Stomach (tissue), 9 donors: ENCODE results near the gene DCC. TPM values are rescaled to one million over a fixed set of nuclear protein-coding genes. Genes with fewer than 3 reads are reported as not detected.
A peak's percentile ranks its signal among the peaks of the same experiment; 100 is the strongest.

Experiments
- DNase-seq, 2 donors: peaks; one replicate each; pipeline versions ENCODE4 v3.0.0 to v3.0.0-alpha.2; 2013 to 2019
- H3K27ac ChIP-seq, 5 donors: fragments of 200-600 bp in 4 of 5; sonication (generic) in 4 of 5; one replicate each; pipeline ENCODE4 v1.5.1; 2013 to 2019; ENCODE audit warnings: mild to moderate bottlenecking in 1 of 5, moderate library complexity in 1 of 5
- H3K27me3 ChIP-seq, 3 donors: fragments of 200-600 bp; sonication (generic); one replicate each; pipeline ENCODE4 v1.5.1; 2017 to 2019; ENCODE audit warnings: mixed run types in 1 of 3
- H3K36me3 ChIP-seq, 4 donors: fragments of 200-600 bp; sonication (generic); 1 replicate in 3 of 4; 2 replicates in 1 of 4; pipeline ENCODE4 v1.5.1; 2016 to 2019
- H3K4me1 ChIP-seq, 4 donors: fragments of 200-600 bp; sonication (generic); one replicate each; pipeline ENCODE4 v1.5.1; 2016 to 2019
- H3K4me3 ChIP-seq, 4 donors: fragments of 200-600 bp; sonication (generic) in 3 of 4; one replicate each; pipeline ENCODE4 v1.5.1; 2016 to 2019; ENCODE audit warnings: mild to moderate bottlenecking in 1 of 4
- H3K9me3 ChIP-seq, 4 donors: fragments of 200-600 bp; sonication (generic); one replicate each; pipeline ENCODE4 v1.5.1; 2016 to 2019
- EP300 ChIP-seq: sonication (generic); formaldehyde crosslinking; IDR thresholded peaks from one replicate; pipeline ENCODE4 v1.6.1; 2017; ENCODE audit warnings: antibody characterized with exemption
- POLR2A ChIP-seq, 4 donors: fragments of 450-650 bp; IDR thresholded peaks; one replicate each; pipeline ENCODE4 v1.6.1; 2016; ENCODE audit warnings: antibody characterized with exemption in 4 of 4, control low read depth in 2 of 4, mild to moderate bottlenecking in 1 of 4, moderate library complexity in 1 of 4
- POLR2AphosphoS5 ChIP-seq, 3 donors: sonication (generic); formaldehyde crosslinking; IDR thresholded peaks; one replicate each; pipeline ENCODE4 v1.6.1; 2016; ENCODE audit warnings: antibody characterized with exemption in 3 of 3
- WGBS, 5 donors: extraction: QIAGEN DNeasy Blood & Tissue Kit in 3 of 5; methylation state at CpG; one replicate each; pipeline versions ENCODE4 v1.1.5 to v1.1.7; 2013 to 2018; 5-methylcytosine and 5-hydroxymethylcytosine counted together
- intact Hi-C: fragments of 100-400 bp; cut with DNase I; formaldehyde crosslinking; loops from one replicate; pipeline ENCODE4 v1.15.1; 2023; ENCODE audit warnings: low total_unique reads
- polyA plus RNA-seq, 3 donors: library from polyadenylated mRNA; stranded (reverse); fragments of 200-250 nt; gene quantifications; one replicate each; pipeline ENCODE4 v1.2.3, GENCODE V29; 2013
- total RNA-seq, 5 donors: library from RNA; depleted of rRNA; stranded (reverse); fragments of >200 nt; gene quantifications; one replicate each; pipeline versions ENCODE4 v1.1.0 to v1.2.3, GENCODE V29; 2014 to 2016
- TF ChIP-seq, protein P1 (sequence below), 7 experiments: fragments of 450-650 bp in 4 of 7; fragments of 200-600 bp in 3 of 7; sonication (generic) in 3 of 7; IDR thresholded peaks; one replicate each; pipeline ENCODE4 v1.5.1; 2016 to 2019; ENCODE audit warnings: antibody characterized with exemption in 7 of 7, control low read depth in 2 of 7, mild to moderate bottlenecking in 1 of 7
- donor health status: healthy with polysubstance abuse.
- donor health status: Bipolar disorder and iron deficiency.
- donor health status: healthy.

Gene DCC
- total and polyA plus RNA-seq, 8 donors = 0.58 to 1.7 TPM; not detected in 6

DNA sequence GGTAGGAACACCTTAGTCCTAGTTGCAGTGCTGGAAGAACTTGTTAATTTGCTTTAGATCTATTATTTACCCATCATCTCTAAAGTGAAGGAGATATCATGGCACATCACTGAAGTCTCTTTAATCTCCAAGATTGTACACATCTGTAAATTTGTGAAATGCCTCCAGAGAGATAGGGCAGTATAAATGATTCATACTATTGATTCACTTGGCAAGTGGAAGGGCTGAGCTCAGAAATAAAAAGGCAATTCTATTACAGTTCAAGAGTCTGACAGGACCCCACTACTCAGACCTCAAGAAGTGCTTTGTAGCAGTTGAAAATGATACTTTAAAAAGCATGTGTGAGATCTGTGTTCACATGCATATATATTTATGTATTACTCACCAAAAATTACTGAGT is 489.3 kb downstream of the DCC start:
- Histone ChIP-seq H3K27me3 (no peaks in the 10 kb centered on the region), H3K4me3 (no peak overlapping the region), H3K9me3 (no peaks in the 10 kb centered on the region), H3K27ac (no peak overlapping the region), H3K36me3 (no peaks in the 10 kb centered on the region), H3K4me1 (no peaks in the 10 kb centered on the region)
- TF ChIP-seq EP300 (no peak), POLR2AphosphoS5 (IDR thresholded peaks at IDR 0.05) (no peak), POLR2A (IDR thresholded peaks at IDR 0.05) (no peak)
- TF ChIP-seq, protein P1, sequence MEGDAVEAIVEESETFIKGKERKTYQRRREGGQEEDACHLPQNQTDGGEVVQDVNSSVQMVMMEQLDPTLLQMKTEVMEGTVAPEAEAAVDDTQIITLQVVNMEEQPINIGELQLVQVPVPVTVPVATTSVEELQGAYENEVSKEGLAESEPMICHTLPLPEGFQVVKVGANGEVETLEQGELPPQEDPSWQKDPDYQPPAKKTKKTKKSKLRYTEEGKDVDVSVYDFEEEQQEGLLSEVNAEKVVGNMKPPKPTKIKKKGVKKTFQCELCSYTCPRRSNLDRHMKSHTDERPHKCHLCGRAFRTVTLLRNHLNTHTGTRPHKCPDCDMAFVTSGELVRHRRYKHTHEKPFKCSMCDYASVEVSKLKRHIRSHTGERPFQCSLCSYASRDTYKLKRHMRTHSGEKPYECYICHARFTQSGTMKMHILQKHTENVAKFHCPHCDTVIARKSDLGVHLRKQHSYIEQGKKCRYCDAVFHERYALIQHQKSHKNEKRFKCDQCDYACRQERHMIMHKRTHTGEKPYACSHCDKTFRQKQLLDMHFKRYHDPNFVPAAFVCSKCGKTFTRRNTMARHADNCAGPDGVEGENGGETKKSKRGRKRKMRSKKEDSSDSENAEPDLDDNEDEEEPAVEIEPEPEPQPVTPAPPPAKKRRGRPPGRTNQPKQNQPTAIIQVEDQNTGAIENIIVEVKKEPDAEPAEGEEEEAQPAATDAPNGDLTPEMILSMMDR (IDR thresholded peaks at IDR 0.05) = no peak
- no peak for DNase-seq
- intact Hi-C loops = no loop called here

DNA sequence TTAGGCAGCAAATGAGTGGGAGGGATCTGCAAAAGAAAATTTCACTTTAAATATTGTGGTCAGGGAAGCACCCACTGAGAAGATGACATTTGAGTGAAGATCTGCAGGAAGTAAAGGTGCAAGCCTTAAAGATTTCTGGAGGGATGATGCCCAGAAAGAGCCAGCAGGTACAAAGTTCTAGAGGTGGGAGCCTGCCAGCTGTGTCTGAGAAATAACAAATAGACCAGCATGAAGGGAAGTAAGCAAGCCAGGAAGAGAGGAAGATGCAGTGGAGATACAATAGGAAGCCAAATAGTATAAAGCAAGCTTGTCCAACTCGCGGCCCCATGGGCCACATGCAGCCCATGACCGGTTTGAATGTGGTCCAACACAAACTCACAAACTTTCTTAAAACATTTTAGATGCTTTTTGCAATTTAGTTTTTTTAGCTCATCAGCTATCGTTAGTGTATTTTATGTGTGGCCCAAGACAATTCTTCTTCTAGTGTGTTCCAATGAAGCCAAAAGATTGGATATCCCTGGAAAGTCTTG is 489.9 kb downstream of the DCC start:
- peak in 1 of 2 donors; percentile 23 for DNase-seq
- no peak overlapping the region for H3K4me3 ChIP-seq
- no peak for TF ChIP-seq POLR2A (IDR thresholded peaks at IDR 0.05)
- no peak for TF ChIP-seq EP300
- TF ChIP-seq, protein P1 (IDR thresholded peaks at IDR 0.05) = no peak
- no peak for TF ChIP-seq POLR2AphosphoS5 (IDR thresholded peaks at IDR 0.05)
- intact Hi-C loops = no loop called here
- no peak overlapping the region for H3K27ac ChIP-seq
- WGBS, 5 donors = 77 to 90% (median 87%) methylated on average over 4 of the region's 4 CpGs
- H3K9me3 ChIP-seq = no peaks in the 10 kb centered on the region
- no peaks in the 10 kb centered on the region for H3K27me3 ChIP-seq
- H3K36me3 ChIP-seq = no peaks in the 10 kb centered on the region
- no peaks in the 10 kb centered on the region for H3K4me1 ChIP-seq

DNA sequence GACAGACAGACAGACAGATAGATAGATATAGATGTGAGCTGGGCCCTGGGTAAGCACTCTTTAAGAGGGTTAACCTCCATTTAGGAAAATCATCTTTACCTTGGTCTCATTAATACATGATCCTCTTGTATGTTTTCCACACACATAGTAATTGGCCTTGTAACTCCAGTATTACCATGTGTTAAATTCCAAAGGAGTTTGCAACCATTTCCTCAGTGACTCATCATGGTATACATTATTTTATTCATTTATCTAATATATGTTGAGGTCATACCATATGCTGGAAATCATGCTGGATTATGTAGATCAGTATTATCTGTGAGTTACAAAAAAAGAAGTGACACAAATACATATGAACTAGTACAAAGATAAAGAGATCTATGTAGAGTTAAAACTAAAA is 504.3 kb downstream of the DCC start:
- intact Hi-C loops = no loop called here
- H3K36me3 ChIP-seq = no peaks in the 10 kb centered on the region
- H3K27me3 ChIP-seq = no peaks in the 10 kb centered on the region
- H3K4me3 ChIP-seq = no peak overlapping the region
- no peak for DNase-seq
- no peak overlapping the region for H3K27ac ChIP-seq
- H3K4me1 ChIP-seq = no peaks in the 10 kb centered on the region
- no peaks in the 10 kb centered on the region for H3K9me3 ChIP-seq
- no peak for TF ChIP-seq POLR2A (IDR thresholded peaks at IDR 0.05)

DNA sequence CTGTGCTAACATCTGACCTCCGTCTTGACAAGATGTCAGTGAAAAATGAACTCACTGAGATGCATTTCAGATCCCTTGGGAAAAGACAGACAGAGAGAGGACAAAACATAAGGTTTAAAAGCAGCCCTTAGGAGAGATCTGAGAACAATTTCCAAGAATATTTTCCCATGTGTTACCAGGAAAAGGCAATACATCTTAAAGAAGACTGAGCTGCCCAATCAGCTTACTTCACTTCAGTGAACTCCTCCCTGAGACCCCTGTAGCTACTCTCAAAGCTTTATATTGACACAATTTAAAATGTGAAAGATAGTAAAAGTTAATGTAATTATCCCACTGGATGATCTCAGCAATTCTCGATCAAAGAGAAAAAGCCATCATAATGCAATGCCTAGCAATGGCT is 505.0 kb downstream of the DCC start:
- Histone ChIP-seq H3K4me3 (no peak overlapping the region), H3K27ac (no peak overlapping the region), H3K36me3 (no peaks in the 10 kb centered on the region), H3K9me3 (no peaks in the 10 kb centered on the region), H3K4me1 (no peaks in the 10 kb centered on the region), H3K27me3 (no peaks in the 10 kb centered on the region)
- DNase-seq = no peak
- WGBS, 5 donors = 73 to 85% (median 79%) methylated on average over 2 of the region's 2 CpGs
- intact Hi-C loops = no loop called here
- no peak for TF ChIP-seq POLR2AphosphoS5 (IDR thresholded peaks at IDR 0.05)

DNA sequence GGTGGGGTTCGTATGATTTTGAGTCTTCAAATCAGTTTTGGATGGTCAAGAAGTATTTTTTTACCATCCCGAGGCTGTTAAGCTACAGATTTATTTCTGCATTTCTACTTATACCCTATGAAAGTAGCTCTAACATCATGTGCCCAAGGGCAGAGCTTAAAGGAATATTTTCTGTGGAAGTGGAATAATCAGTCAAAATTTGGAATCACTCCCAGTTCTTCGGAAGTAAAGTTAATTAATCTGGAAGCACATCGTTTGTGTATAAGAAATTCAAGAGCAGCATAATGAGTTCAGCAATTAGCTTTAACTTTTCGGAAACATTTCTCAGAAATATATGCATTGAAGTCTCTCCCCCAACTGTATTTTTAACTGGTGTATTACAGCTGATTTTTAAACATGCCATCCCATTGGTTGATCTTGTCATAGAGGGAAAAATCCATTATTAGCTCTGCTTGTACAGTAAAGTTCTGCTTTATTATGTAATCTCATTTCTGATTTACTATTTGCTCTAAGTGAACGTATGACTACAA is 510.1 kb downstream of the DCC start:
- Histone ChIP-seq H3K27ac (no peak overlapping the region), H3K4me3 (no peak overlapping the region), H3K27me3 (no peaks in the 10 kb centered on the region), H3K9me3 (no peaks in the 10 kb centered on the region), H3K4me1 (no peaks in the 10 kb centered on the region), H3K36me3 (no peaks in the 10 kb centered on the region)
- TF ChIP-seq, protein P1 (IDR thresholded peaks at IDR 0.05) = no peak
- TF ChIP-seq POLR2A (IDR thresholded peaks at IDR 0.05) (no peak), EP300 (no peak), POLR2AphosphoS5 (IDR thresholded peaks at IDR 0.05) (no peak)
- WGBS, 5 donors = 56 to 75% (median 62%) methylated on average over 6 of the region's 6 CpGs
- intact Hi-C loops = no loop called here
- no peak for DNase-seq
